GM18951 (cell line): ENCODE results near the gene EHD2.
"Not testable (repeated sequence)": the region's sequence is repeated elsewhere in the genome, so short reads cannot be mapped to it uniquely, and the experiment has no call there.

Experiments
- POLR2A ChIP-seq: IDR thresholded peaks from 4 replicates; pipeline ENCODE4 v1.6.1; 2011; ENCODE audit warnings: mild to moderate bottlenecking; ENCODE audit not compliant: insufficient read length, insufficient read depth; ENCODE audit errors: extremely low read depth
- in situ Hi-C: fragments of 300-500 bp; cut with MboI; formaldehyde crosslinking; loops from one replicate; pipeline ENCODE4 v1.12.0; 2022; ENCODE audit warnings: low sequenced_read_pairs, mixed read lengths, inconsistent platforms; ENCODE audit not compliant: unreplicated experiment

Gene EHD2, protein sequence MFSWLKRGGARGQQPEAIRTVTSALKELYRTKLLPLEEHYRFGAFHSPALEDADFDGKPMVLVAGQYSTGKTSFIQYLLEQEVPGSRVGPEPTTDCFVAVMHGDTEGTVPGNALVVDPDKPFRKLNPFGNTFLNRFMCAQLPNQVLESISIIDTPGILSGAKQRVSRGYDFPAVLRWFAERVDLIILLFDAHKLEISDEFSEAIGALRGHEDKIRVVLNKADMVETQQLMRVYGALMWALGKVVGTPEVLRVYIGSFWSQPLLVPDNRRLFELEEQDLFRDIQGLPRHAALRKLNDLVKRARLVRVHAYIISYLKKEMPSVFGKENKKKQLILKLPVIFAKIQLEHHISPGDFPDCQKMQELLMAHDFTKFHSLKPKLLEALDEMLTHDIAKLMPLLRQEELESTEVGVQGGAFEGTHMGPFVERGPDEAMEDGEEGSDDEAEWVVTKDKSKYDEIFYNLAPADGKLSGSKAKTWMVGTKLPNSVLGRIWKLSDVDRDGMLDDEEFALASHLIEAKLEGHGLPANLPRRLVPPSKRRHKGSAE

GRCh38 chr19:47713046-47714021 lies at the start of gene EHD2:
TSS of gene EHD2 (plus strand) at chr19:47713422. CDS start at chr19:47716613, 3,191 bp downstream.
- TF ChIP-seq POLR2A, result no peak

DNA sequence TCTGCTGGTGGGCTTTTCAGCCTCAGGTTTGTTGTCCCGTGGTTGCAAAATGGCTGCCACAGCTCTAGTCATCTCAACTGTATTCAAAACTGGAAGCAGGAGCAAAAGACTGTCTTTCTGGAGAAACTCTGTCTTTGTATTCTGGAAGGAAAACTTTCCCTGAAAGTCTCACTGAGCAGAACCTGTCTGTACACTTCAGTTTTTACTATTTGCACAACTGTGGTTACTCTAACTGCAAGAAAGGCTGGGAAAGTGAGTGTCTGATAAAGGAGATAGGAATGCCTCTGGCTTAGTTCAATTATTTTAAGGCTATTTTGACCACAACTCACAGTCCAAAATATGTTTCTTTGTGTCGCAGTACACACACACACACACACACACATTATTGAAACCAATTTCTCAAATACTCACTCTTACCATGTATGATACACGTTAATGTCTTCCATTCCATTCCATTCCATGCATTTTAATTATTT lies 49.7 kb upstream of the EHD2 start:
- in situ Hi-C loops, result no loop called here
- no peak for TF ChIP-seq POLR2A

More at GRCh38 chr19:47713046-47714021, at the start of gene EHD2:
- in situ Hi-C loops, result no loop called here

DNA sequence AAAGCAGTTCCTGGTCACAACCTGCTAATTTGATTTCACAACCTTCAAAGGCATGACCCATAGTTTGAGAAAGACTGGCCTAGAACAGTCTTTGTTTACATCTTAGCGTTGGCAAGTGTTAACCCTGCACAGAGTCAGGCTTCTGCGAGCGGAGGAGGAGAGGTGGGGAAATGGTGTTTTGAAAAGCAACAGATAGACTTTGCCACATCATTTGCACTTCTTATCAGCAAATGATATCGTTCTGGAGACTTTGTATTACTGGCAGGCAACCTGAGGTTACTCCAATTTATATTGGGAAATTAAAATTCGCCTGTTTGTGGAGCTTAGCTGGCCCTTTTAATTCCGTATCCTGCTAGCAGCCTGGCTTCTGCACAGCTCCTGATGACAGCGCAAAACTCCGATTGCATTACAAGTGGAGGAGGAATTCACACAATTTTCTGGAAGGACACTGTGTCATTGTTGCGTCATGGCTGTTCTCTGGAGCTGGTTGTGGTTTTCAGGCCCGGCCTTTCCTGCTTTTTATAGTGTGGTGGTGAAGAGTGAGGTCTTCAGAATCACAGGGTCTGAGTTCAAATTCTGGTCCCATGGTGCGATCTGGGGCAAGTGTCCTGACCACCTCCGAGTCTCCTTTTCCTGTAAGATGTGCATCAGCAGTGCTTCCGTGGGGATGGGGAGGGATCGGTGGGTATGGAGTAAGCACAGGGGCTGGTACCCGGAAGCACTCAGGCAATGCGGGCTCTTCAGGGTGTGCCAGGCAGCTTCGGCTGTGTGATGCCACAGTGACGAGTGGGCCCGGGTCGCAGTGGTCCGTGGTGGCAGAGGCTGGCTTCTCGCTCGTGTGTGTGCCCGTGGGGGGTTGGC lies 49.1 kb upstream of the EHD2 start:
- in situ Hi-C loops, result no loop called here
- TF ChIP-seq POLR2A, result no peak

DNA sequence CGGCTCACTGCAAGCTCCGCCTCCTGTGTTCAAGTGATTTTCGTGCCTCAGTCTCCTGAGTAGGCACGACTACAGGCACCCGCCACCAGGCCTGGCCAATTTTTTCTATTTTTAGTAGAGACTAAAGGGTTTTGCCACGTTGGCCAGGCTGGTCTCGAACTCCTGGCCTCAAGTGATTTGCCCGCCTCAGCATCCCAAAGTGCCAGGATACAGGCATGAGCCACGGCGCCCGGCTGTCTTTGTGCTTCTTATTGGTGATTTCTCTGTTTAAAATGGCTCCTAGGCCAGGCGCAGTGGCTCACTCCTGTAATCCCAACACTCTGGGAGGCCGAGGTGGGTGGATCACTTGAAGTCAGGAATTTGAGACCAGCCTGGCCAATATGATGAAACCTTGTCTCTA lies 44.7 kb upstream of the EHD2 start:
- in situ Hi-C loops, result not testable (repeated sequence)

DNA sequence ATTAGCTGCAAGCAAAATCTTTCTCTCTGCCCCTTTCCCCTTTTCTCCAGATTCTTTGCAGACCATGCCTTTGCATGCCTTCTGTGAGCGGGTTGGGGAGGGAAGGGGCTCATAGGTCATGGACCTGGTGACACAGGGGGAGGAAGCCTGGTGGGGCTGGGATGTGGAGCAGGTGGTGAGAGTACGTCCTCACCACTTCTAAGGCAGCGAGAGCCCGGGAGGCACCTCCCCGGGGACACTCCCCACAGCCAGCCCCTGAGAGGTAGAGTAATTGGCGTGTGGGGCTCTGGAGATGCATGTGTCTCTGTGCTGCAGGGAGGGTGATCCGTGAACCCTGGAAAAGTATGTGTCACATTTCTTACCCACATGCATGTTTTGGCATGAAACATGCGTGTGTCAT lies 42.5 kb upstream of the EHD2 start:
- TF ChIP-seq POLR2A, result no peak
- in situ Hi-C loops, result no loop called here

GRCh38 chr19:47671499-47671898 lies 41.7 kb upstream of the EHD2 start:
- TF ChIP-seq POLR2A, result no peak
- in situ Hi-C loops, result no loop called here

- in situ Hi-C loops, result no loop called here
- TF ChIP-seq POLR2A, result no peak
Measured at GRCh38 chr19:47673426-47673825, 39.8 kb upstream of the EHD2 start.

DNA sequence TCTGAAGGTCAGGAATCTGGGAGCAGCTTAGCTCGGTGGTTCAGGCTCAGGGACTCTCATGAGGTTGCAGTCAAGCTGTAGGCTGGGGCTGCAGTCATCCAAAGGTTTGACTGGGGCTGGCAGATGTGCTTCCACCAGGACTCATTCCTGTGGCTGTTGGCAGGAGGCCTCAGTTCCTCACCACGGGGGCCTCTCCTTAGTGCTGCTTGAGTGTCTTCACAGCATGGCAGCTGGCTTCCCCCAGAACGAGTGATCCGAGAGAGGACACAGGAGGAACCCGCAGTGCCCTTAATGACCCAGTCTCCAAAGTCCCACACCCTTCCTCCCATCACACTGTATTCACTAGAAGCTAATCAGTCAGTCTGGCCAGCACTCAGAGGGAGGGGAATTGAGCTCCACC lies 38.7 kb upstream of the EHD2 start:
- TF ChIP-seq POLR2A, result no peak
- in situ Hi-C loops, result no loop called here

DNA sequence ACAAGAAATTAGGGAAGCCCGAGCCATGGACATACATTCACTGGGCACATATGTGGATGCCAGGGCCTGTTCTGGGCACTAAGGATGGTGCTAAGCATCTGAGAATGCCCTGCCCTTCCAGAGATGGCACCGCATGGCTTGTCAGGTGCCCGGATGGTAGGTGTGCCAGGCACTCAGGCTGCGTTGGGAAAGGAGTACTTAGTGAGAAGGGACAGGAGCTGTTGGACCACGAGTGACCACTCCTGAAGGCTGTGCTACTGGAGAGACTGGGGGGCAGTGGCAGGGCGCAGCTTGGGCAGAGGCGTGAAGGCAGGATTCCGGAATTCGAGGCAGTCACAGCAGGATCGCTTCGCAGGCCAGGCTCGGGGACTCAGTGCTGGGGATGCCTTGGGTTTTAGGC lies 38.0 kb upstream of the EHD2 start:
- in situ Hi-C loops, result no loop called here
- no peak for TF ChIP-seq POLR2A

- in situ Hi-C loops, result no loop called here
- no peak for TF ChIP-seq POLR2A
Measured at GRCh38 chr19:47675859-47676258, 37.4 kb upstream of the EHD2 start.

GRCh38 chr19:47676811-47677210 lies 36.4 kb upstream of the EHD2 start:
- in situ Hi-C loops, result no loop called here
- no peak for TF ChIP-seq POLR2A

DNA sequence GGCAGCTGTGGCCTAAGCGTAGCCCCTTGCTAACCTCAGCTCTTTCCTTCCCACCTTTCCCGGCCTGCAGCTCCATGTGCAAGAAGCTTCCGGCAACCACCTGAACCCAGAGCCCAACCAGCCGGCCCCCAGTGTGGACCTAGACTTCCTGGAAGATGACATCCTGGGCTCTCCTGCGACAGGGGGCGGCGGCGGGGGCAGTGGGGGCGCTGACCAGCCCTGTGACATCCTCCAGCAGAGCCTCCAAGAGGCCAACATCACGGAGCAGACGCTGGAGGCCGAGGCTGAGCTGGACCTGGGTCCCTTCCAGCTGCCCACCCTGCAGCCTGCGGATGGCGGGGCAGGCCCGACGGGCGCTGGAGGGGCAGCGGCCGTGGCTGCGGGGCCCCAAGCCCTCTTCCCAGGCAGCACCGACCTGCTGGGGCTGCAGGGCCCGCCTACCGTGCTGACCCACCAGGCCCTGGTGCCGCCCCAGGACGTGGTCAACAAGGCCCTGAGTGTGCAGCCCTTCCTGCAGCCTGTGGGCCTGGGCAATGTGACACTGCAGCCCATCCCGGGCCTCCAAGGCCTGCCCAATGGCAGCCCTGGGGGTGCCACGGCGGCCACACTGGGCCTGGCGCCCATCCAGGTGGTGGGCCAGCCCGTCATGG lies 33.8 kb upstream of the EHD2 start:
- in situ Hi-C loops, result no loop called here
- no peak for TF ChIP-seq POLR2A
